Stimulated activated CD8-positive, alpha-beta memory T cell treated with anti-CD3 and anti-CD28 coated beads, Interleukin-12 subunit alpha, Interleukin-12 subunit beta, amount 100 ng/mL, for 4 hours (primary cell): ENCODE results near the gene TMEM215.
"Not testable (repeated sequence)": the region's sequence is repeated elsewhere in the genome, so short reads cannot be mapped to it uniquely, and the experiment has no call there.

Experiments used
- DNase-seq: peaks from one replicate; pipeline ENCODE4 v3.0.0-alpha.2; 2020; ENCODE audit warnings: low read depth

Gene TMEM215, protein sequence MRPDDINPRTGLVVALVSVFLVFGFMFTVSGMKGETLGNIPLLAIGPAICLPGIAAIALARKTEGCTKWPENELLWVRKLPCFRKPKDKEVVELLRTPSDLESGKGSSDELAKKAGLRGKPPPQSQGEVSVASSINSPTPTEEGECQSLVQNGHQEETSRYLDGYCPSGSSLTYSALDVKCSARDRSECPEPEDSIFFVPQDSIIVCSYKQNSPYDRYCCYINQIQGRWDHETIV

DNA sequence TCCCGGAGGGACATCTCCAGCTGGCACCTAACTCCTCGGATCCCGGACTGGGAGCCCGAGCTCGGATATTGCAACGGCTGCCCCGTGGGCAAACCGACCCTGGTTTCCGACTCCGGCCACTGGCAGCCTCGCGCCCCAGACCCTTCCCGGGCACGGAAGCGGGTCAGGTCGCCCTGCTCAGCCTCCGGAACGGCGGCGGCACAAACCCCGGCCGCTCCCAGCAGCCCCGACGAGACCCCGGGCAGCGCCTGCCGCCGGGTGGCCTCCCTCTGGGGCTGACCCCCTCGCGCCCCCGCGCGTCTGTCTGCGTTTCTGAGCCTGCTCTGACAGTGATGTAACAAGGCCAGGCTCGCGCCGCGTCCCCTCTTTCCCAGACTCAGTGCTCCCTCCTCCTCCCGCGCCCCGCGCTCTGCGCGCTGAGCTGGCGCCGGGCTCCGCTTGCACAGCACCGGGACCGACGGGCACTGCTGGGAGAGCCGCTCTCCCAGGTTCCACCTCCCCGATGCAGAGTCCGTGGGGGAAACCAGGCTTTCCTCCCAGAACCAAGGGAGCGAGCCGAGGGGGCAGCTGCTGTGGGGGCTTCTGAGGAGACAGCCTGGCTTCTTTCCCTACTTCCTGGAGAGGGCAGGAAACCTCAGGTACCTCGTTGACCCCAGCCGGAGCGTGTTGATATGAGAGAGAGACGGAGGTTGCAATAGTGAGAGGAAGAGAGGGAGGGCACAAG, at the start of gene TMEM215:
TSS of gene TMEM215 (plus strand) at position 373 of the 724 bp plus-strand sequence. CDS start 644 bp downstream, outside the sequence.
- DNase-seq: no peak

DNA sequence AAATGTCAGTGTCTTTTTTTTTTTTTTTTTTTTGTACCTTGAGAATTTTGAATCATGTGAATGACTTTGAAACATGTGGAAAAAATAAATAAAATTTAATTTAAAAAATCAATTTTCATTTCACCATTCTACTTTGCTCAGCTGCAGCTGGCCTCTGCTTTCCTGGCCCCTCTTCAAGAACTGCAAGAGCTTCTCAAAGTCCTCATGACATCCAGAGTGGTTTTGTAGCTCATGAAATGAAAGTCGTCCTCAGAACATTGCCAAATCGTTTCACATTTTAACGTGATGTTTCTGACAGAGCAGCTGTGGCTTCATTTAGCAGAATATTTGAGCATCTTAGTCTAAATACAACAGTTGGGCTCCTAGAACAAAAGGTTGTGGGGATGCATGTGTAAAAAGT, 47.9 kb upstream of the TMEM215 start:
- DNase-seq: no peak

DNA sequence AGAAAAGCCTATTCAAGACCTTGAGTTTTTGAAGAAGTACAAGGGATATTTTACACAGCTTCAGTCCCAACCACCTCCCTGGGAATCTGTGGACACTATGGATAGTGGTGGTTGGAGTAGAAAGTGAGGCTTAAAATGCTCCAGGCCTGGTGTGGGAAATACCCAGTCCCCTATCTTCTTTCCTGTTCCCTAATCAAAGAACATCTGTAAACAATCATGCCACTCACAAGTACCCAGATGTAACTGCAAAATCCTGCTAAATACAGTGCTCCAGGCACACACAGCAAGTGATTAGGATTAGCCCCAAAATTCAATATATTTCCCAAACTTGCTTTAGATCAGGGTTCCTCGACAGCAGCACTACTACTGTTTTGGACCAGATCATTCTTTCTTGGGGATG, 46.0 kb upstream of the TMEM215 start:
- no peak for DNase-seq

DNA sequence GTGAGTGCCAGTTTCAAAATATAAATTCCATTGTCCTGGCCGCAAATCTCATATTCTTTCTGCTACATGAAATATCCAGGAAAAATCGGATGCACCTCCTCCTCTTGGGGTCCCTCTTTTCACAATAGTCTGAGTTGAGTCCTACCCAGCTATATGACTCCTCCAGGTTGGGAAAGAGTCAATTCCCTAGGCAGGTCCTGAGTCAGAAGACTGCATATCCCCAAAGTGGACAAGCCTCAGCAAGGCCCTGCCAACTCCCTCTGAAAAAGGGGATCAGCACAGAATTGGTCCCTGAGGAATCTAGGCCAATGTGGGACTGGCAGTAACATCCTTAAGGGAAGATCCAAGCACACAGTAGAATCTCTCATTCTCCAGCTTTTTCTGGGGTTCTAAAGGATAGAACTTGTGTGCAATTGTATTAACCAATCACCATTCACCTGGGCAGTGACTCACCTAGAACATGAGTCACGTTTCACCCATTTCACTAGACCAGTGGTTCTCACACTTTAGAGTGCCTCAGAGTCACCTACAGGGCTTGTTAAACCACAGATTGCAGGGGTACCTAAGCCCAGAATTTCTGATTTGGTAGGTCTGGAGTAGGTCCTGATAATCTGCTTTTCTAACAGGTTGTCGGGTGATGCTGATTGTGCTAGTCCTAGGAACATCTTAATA, 44.7 kb upstream of the TMEM215 start:
- no peak for DNase-seq

DNA sequence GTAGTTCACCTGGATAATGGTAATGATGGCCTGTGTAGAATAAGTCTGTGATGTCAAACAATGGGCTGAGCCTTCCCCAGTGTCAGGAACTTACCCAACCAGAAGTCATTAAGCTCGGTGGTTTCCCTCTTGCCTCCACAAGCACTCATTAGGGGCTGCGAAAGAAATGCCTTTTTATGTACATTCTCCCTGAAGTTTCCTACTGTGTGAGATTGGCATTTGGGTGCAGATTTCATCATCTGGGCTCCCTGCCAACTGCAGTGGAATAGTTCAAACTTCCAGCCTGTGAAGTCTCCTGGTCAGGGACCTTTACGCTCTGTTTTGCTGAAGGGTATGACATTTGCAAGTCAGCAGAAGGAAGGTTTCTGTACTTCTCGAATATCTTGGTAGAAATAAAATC, 41.6 kb upstream of the TMEM215 start:
- DNase-seq: no peak

DNA sequence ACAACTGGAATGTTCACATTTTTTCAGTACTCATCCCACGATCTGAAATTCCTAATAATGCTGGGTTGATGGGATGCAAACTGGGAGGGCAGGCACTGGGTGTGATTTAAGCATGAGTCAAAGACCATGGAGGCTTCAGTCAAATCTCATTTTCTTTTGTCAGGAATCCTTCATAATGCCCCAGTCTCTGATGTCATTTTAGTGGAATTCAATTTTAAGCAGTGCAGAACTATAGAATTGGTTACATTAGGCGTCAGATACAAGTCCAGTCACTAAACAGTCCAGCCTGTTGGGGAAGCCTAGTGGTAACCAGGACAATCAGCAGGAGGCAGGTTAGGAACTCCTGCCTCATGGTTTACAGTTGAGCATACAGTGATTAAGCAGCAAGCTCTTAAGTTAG, 41.0 kb upstream of the TMEM215 start:
- no peak for DNase-seq

DNA sequence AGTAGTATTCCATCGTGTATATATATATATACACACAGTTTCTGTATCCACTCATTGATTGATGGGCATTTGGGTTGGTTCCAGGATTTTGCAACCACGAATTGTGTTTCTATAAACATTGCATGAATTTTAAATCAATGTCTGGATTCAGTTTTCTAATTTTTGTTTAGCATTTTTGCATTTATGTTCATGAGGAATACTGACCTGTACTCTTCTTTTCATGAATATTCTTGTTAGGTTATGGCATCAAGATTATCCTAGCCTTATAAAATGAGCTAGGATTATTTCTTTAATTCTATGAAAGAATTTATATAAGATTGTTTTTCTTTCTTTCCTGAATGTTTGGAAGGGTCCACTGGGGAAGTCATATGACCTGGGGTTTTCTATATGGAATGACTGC, 35.3 kb upstream of the TMEM215 start:
- DNase-seq: no peak

DNA sequence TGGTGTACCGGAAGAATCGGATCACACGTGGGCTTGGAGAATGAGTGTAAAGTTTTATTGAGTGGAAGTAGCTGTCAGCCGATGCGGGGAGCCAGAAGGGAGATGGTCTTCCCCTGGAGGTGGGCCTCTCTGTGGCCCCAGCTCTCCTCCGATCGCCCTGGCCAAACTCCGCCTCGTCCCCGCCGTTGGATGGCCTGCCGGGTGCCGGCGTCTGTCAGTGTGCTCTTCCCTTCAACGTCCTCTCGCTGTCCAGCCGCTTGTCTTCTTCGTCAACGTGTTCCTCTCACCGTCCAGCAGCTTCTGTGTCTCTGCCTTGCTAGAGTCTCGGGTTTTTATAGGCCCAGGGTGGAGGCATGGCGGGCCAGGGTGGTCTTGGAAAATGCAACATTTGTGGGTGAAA, 27.6 kb upstream of the TMEM215 start:
- DNase-seq: no peak

DNA sequence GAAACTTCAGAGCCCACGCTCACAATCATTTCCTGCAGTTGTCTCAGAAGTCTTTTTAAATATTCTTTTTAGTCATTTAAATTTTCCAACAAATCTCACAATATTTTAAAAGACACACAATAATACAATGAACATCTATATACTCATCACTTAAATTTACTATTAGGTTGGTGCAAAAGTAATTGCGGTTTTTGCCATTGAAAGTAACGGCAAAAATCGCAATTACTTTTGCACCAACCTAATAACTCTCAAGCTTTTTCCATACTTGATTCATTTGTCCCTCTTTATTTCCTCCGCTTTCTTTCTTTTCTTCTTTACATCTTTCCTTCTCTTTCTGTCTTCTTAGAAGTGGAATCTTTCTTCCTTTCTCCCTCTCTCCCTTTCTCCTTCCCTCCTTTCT, 19.2 kb upstream of the TMEM215 start:
- DNase-seq: no peak

DNA sequence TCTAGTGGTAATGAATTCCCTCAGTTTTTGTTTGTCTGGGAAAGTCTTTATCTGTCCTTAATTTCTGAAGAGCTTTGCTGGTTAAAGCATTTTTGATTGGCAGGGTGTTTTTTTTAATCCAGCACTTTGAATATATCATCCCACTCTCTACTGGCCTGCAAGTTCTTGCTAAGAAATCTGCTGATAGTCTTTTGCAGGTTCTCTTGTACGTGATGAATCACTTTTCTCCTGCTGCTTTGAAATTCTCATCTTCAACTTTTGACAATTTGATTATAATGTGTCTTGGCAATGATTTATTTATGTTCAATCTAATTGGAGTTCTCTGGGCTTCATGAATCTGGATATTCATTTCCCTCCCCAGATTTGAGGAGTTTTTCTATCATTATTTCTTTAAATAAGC, 8.1 kb upstream of the TMEM215 start:
- DNase-seq: no peak

DNA sequence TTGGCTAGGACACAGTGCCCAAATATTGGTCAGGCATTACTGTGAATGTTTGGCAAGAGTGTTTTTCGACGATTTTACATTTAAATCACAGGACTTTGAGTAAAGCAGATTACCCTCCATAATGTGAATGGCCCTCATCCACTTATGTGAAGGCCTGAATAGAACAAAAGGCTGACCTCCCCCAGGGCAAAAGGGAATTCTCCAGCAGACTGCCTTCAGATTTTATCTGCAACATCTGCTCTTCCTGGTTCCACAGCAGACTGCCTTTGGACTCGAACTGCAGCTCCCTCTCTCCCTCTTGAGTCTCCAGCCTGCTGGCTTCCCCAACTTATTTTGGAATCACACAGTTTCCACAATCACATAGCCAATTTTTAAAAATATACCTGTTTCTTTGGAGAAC, 7.1 kb upstream of the TMEM215 start:
- DNase-seq: no peak

DNA sequence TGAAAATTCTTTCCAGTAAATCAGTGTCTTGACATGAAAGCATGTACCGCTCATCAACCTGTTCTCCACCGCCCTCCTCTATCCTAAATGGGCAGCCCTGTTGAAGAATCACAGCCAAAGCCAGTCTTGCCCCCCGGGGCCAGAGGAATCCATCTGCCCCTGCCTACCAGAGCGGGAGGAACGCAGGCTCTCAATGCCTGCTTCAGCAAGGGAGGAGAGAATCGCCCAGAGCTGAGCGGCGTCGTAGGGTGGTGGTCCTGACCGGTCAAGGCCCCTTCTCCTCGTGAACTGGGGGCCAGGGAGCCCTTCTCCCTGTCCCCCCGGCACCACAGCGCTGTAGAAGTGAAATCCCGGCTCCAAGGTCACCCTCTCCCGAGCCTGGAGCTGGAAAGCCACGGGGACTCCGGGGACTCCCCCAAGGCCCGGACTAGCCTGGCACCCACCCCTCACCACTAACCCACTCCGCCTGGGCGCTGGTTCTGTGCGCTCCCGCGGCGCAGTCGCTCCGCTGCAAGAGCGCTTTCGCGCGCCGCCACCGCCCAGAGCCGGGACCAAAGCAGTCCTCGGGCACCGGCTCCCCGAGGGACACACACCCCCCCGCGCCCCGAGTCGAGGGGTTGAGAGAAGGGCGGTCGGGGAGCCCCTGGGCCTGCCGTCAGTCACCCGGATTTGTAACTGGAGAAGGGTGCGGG, 718 bp upstream of the TMEM215 start:
- DNase-seq: no peak

DNA sequence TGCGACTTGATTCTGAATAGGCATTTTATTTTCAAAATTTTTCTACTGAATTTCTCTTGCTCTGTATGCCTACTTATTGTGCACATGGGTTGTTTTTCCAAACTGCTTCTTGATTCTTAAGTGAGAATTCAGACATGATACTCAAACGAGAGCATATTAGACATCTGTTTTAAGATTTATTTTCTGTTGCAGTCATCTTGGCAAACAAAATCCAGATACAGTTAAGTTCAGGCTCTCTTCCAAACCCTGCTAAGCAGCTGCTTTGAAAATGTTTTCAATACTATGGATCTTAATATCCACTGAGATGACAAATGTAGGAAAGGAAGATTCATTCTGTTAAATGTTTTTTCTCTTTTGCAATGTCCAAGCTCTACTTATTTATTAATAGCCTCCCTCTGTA, 4.5 kb downstream of the TMEM215 start:
- no peak for DNase-seq

DNA sequence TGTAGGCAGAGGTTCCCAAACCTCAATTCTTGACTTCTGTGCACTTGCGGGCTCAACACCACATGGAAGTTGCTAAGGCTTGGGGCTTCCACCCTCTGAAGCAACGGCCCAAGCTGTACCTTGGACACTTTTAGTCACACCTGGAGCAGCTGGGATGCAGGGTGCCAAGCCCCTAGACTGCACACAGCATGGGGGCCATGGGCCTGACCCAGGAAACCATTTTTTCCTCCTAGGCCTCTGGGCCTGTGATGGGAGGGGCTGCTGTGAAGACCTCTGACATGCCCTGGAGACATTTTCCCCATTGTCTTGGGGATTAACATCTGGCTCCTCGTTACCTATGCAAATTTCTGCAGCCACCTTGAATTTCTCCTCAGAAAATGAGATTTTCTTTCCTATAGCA, 12.7 kb downstream of the TMEM215 start:
- not testable (repeated sequence) for DNase-seq

DNA sequence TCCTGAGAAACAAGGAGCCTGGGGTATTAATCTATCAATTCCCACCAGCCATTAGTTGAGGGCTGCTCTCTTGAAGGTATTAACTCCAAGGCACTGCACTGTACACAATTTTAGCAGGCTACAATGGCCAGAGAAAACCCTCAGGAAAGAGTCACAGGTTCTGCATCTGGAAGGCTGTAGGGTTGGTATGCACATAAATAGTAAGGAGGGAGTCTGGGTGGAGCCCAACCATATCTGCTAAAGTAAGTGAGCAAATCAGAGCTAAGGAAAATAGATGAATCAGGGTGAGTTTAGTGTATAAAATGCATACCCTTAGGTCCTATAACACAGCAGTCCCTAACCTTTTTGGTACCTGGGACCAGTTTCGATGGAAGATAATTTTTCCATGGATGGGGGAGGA, 18.2 kb downstream of the TMEM215 start:
- DNase-seq: no peak

DNA sequence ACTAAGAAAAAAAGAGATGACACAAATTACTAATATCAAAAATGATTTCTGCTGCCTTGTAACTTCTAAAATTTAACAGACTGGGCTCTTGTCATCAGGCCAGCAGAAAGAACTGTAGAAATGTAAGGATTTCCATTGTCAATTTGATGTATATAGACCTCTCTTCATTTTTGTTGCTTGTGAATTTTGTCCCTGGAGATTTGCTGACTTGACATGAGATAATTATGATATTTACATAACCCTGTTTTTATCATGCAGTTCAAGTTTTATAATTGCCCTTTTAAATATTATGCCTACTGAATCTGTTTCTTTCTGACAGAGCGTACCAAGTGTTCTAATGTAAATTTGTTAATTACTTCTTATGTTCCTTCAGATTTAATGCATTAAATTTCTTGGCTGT, 23.9 kb downstream of the TMEM215 start:
- no peak for DNase-seq

DNA sequence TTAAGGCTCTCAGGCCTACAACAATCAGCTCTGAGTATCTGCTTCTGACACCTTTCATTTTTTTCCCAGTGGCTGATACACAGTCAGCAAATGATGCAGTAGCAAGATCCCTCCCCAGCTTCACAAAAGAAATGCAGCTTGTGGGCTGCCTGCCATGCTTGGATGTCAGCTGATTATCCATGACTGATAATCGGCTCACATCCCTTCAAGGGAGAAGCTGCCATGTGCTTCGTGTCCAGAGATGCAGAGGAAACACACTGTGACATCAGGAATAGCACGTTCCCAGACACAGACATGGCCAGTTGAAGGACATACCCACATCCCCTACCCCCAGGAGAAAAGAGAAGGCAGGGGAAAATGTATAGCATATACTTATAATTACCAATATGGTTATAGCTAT, 27.9 kb downstream of the TMEM215 start:
- DNase-seq: no peak

DNA sequence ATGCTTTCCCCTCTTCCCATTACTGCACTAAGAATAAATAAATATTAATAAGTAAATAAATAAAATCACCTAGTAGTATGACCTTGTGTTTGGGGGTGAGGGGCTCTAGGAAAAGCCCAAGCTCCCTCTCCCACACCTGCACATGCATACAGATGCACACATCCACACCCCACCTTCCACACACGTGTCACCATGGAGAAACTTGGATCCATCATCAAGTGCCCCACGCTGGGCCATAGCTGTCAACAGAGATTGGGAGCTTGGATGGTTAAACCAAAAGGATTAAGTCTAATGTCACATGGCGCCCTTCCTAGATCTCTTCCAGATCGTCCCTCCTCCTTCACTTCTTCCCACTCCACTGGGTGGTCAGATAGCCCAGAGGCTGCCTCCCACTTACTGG, 37.0 kb downstream of the TMEM215 start:
- DNase-seq: no peak

DNA sequence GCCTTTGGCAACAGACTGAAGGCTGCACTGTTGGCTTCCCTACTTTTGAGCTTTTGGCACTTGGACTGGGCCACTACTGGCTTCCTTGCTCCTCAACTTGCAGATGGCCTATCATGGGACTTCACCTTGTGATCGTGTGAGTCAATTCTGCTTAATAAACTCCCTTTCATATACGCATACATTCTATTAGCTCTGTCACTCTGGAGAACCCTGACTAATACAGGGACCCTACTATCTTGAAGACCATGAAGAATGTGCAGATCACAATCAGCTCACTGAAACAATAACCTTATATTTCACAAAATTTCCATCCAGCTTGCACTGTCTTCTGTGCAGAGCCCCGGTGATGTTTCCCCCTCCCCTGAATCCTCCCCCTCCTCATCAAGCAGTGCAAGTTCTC, 39.8 kb downstream of the TMEM215 start:
- no peak for DNase-seq

DNA sequence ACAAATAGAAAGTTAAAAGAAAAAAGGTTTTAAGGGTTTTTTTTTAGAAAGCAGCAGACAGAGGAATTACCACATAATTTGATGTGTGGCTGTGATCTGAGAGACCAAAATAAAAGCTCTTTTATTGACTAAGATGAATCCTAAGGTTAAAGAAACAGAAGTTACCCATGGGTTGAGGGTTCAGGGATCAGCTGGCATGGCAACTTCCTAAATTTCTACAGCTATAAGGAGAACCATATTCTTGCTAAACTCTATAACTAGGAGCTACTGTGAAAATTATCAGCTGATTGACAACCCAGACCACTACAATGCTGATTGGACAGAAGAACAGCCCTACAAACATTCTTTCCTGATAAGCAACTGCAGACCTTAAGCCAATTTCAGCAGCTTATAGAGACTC, 40.2 kb downstream of the TMEM215 start:
- DNase-seq: no peak

DNA sequence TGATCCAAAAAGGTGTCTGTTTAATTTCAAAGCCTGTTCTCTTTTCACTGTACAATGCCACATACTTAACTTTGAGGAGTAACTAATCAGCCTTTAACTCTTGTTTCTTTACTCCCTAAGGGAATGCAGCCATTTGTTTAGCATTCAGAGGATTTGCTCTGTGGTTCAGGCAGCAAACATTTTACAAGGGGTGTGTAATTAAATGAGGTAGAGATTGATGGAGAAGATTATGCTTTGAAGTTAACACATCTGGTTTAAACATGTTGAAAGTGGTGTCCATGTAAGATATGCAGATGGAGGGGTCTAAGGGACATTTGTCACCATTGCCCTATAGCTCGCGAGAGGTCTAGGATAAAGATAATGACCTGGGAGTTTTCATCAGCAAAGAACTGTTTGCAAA, 41.9 kb downstream of the TMEM215 start:
- DNase-seq: no peak

DNA sequence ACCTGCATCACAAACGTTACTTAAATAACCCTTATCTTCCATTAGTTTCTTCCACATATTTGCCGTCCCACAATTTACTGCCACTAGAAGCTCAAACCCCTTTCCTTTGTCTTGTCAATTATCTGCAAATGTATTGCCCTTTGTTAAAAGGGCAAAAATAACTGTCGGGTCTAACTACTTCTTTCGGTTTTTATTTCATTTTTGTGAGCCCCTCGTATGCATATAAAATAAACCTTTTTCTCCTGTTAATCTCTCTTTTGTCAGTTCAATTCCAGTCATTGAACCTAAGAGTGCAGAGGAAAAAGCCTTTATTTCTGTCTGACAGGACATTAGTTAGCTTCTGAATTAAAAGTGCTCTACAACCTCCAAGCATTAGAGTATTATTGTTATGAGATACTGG, 45.5 kb downstream of the TMEM215 start:
- no peak for DNase-seq

DNA sequence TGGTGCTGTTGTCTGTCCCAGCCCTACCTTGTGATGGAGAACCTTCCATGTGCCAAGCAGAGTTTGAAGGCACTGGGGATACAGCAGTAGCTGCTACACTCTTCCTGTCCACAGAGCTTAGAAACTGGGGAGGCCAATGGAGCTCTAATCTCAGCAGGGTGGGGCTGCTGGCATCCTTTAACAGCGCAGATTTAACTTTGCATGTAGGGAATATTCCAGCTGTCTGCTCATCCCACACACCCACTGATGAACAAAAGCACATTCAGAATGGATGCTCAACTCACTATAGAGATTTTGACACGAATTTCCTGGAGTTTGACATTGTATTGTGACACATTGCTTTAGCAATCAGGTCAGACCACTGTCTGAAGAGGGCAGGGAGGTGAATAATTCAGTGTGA, 49.0 kb downstream of the TMEM215 start:
- no peak for DNase-seq
